ENCODE measurements around the gene FAM170B. TPM values are rescaled to one million over a fixed set of nuclear protein-coding genes. Genes with fewer than 3 reads are reported as not detected.

Gene FAM170B
- total and polyA plus RNA-seq, 9 of the 15 experiments (the other 6 are each of a cell fraction or from before 2014, with no cell fraction given) = 0.11 to 0.21 TPM; not detected in 7

GRCh38 chr10:49173201-49173772 is 39.5 kb upstream of the FAM170B start (continued):
- no peak for TF ChIP-seq HOMEZ (CRISPR knock-in tag; IDR thresholded peaks at IDR 0.05)
- TF ChIP-seq XRCC5 (IDR thresholded peaks at IDR 0.05; ENCODE audit: low read depth, low read length) = no peak
- TF ChIP-seq JUN (IDR thresholded peaks at IDR 0.05; ENCODE audit: borderline replicate concordance, low read depth, low read length) = 0 out of 2 replicates have a peak, but pooled peaks have one; percentile 41
- TF ChIP-seq JUN (CRISPR knock-in tag; IDR thresholded peaks at IDR 0.05; ENCODE audit: borderline replicate concordance) = no peak
- peak; percentile 38; the same call in 1 of the 2 replicates for TF ChIP-seq ZNF589 (CRISPR knock-in tag; IDR thresholded peaks at IDR 0.05; ENCODE audit: low read depth)
- peak; percentile 59 for TF ChIP-seq TAL1 (IDR thresholded peaks at IDR 0.05)
- TF ChIP-seq DMBX1 (CRISPR knock-in tag; IDR thresholded peaks at IDR 0.05; ENCODE audit: borderline replicate concordance) = no peak
- 0 out of 2 replicates have a peak, but pooled peaks have one; percentile 45 for TF ChIP-seq ZBTB5 (IDR thresholded peaks at IDR 0.05)
- TF ChIP-seq HNRNPUL1 (IDR thresholded peaks at IDR 0.05; ENCODE audit: low read length) = no peak
- no peak for TF ChIP-seq E2F3 (CRISPR knock-in tag; IDR thresholded peaks at IDR 0.05)
- TF ChIP-seq ID3 (CRISPR knock-in tag; IDR thresholded peaks at IDR 0.05) = no peak
- no peak; the same call in 1 of the 2 replicates for TF ChIP-seq ID3 (tag; IDR thresholded peaks at IDR 0.05)
- TF ChIP-seq THRB (CRISPR knock-in tag; conservative IDR thresholded peaks at IDR 0.05) = no peak
- TF ChIP-seq SETDB1 (IDR thresholded peaks at IDR 0.05; ENCODE audit: low read length) = no peak
- no peak for TF ChIP-seq ZC3H4 (CRISPR knock-in tag; IDR thresholded peaks at IDR 0.05; ENCODE audit: borderline replicate concordance)
- peak in 1 of 2 experiments; percentile 73; a peak in 1 of 4 replicates for TF ChIP-seq RCOR1 (IDR thresholded peaks at IDR 0.05; ENCODE audit: borderline replicate concordance in 1 of 2, low read depth in 2 of 2, low read length in 2 of 2)
- peak; percentile 73; the same call in 1 of the 2 replicates for TF ChIP-seq GATAD2A (IDR thresholded peaks at IDR 0.05)
- 0 out of 2 replicates have a peak, but pooled peaks have one; percentile 46 for TF ChIP-seq ZNF232 (CRISPR knock-in tag; IDR thresholded peaks at IDR 0.05)
- TF ChIP-seq FOXA1 (IDR thresholded peaks at IDR 0.05; ENCODE audit: borderline replicate concordance) = no peak
- TF ChIP-seq PHB (CRISPR knock-in tag; IDR thresholded peaks at IDR 0.05) = no peak
- TF ChIP-seq ZBTB17 (CRISPR knock-in tag; IDR thresholded peaks at IDR 0.05) = no peak
- TF ChIP-seq POLR3A (IDR thresholded peaks at IDR 0.05; ENCODE audit: borderline replicate concordance, extremely low read depth, insufficient read depth, insufficient read length) = no peak
- TF ChIP-seq BCOR (IDR thresholded peaks at IDR 0.05) = peak; percentile 57
- no peak for TF ChIP-seq PURB (CRISPR knock-in tag; IDR thresholded peaks at IDR 0.05; ENCODE audit: low read depth)
- TF ChIP-seq SUPT5H (IDR thresholded peaks at IDR 0.05) = peak; percentile 47; the same call in 1 of the 2 replicates
- TF ChIP-seq TEAD1 (CRISPR knock-in tag; IDR thresholded peaks at IDR 0.05) = no peak

All from K562 (cell line).